ENCODE measurements around the gene COQ2. TPM values are rescaled to one million over a fixed set of nuclear protein-coding genes. Genes with fewer than 3 reads are reported as not detected.

The COQ2 gene
- total and polyA plus RNA-seq, 2 of the 13 experiments (the other 11 are each of a cell fraction or from before 2014, with no cell fraction given) = 10.1 to 17.3 TPM

DNA sequence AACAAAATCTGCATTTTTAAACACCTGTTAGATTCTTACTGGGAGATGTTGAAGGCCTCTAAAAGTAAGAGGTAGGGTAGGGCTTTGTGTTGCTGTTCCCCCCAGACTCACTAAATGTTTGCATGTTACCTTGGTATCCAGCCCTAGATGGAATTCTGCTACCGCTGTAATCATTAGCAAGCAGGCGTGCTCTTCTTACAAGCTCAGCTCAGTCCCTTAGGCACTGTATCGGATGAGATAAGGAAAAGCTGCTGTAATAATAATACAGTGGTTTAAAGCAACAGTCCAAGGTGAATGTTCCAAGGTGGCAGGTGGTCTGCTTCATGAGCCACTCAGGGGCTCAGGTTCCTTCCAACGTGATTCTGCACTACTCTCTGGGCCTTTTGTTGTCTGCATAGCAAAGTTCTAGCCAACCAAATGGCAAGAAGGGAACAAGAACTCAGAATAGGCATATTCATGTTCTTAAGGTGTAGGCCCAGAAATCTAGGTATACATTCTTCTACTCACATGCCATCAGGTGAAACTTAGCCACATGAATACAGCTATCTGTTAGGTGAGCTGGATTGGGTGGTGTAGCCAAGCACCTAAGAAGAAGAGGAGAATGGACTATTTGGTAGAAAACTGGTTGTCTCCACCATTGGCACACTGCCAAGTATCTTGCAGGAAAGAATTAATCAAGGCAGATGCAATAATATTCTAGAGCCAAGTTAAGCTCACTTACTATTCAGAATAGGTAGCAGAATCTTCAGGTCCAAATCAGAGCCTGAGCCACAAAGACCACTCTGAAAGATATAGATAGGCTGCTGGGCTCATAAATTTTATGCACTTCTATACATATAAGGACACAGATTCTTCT lies 46.0 kb downstream of the COQ2 start:
- CTCF ChIA-PET (ENCODE audit: low intra/inter-chr PET ratio, low total read pairs) = no interaction called here
- Histone ChIP-seq H2AFZ (ENCODE audit: low read length) (no peak overlapping the region), H3K9me3 (ENCODE audit: low read length) (no peaks in the 10 kb centered on the region), H4K20me1 (ENCODE audit: insufficient read depth, low read length) (no peaks in the 10 kb centered on the region), H3K79me2 (ENCODE audit: insufficient read depth, low read length) (no peaks in the 10 kb centered on the region), H3K4me3 (replicated peaks in 1 of 3; ENCODE audit: insufficient read depth in 1 of 3, low read depth in 2 of 3, low read length in 3 of 3) (no peak overlapping the region), H3K27me3 (ENCODE audit: control insufficient read depth in 1 of 2, insufficient read depth in 2 of 2, low read length in 2 of 2) (no peaks in the 10 kb centered on the region), H3K4me1 (ENCODE audit: insufficient read depth, low read length) (no peaks in the 10 kb centered on the region), H3K9ac (ENCODE audit: insufficient read depth, low read depth, low read length) (no peak overlapping the region), H3K4me2 (ENCODE audit: low read depth, low read length) (no peak overlapping the region), H3K36me3 (replicated peaks in 1 of 2; ENCODE audit: control insufficient read depth in 1 of 2, insufficient read depth in 2 of 2, low read length in 2 of 2) (no peaks in the 10 kb centered on the region), H3K27ac (ENCODE audit: extremely low read length, insufficient read depth, low read length) (no peak overlapping the region)
- intact Hi-C loops (cut with micrococcal nuclease; ENCODE audit: unreplicated experiment) = no loop called here
- POLR2A ChIA-PET = no interaction called here
- no peak for ATAC-seq
- no peak for DNase-seq (ENCODE audit: low spot score)
- TF ChIP-seq ZNF143 (CRISPR knock-in tag; IDR thresholded peaks at IDR 0.05) (no peak), LCORL (IDR thresholded peaks at IDR 0.05) (peak; percentile 94), LCORL (CRISPR knock-in tag; IDR thresholded peaks at IDR 0.05) (no peak)
- no peak for FAIRE-seq
- WGBS (ENCODE audit: low lambda C conversion rate) = 85% methylated on average over 3 of the region's 4 CpGs
- BruUV-seq (replicated peaks) = no TSS peak
- in situ Hi-C loops (cut with HindIII; ENCODE audit: extremely low pct_ligation_motif_present, low pct_unique_long_range_greater_than_20kb) = no loop called here

DNA sequence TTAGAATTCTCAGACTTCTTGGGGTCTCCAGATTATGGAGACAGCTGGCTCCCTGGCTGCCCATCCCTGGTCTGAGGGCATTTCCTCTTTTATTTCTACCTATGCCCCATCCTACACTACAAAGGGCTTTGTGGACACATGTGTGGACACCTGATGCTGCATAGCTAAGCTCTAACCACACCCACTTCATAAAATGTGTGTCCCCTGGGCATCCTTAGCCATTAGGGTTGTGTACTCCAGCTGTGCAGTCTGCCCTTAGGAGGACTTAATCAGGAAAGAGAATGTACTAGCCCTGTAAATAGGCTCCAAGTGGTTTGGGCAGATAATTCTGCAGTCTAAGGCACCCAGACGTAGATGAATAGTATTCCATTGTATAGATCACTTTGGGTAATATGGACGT lies 47.0 kb downstream of the COQ2 start:
- Histone ChIP-seq H3K9me3 (ENCODE audit: low read length) (no peaks in the 10 kb centered on the region), H3K9ac (ENCODE audit: insufficient read depth, low read depth, low read length) (no peak overlapping the region), H3K4me1 (ENCODE audit: insufficient read depth, low read length) (peaks cover 1% of the 10 kb centered on the region), H3K27ac (ENCODE audit: extremely low read length, insufficient read depth, low read length) (no peak overlapping the region), H4K20me1 (ENCODE audit: insufficient read depth, low read length) (no peaks in the 10 kb centered on the region), H3K27me3 (ENCODE audit: control insufficient read depth in 1 of 2, insufficient read depth in 2 of 2, low read length in 2 of 2) (no peaks in the 10 kb centered on the region), H3K4me3 (replicated peaks in 1 of 3; ENCODE audit: insufficient read depth in 1 of 3, low read depth in 2 of 3, low read length in 3 of 3) (no peak overlapping the region), H3K79me2 (ENCODE audit: insufficient read depth, low read length) (no peaks in the 10 kb centered on the region), H3K36me3 (replicated peaks in 1 of 2; ENCODE audit: control insufficient read depth in 1 of 2, insufficient read depth in 2 of 2, low read length in 2 of 2) (no peaks in the 10 kb centered on the region), H2AFZ (ENCODE audit: low read length) (no peak overlapping the region), H3K4me2 (ENCODE audit: low read depth, low read length) (no peak overlapping the region)
- WGBS (ENCODE audit: low lambda C conversion rate) = 82% methylated on average over 2 of the region's 2 CpGs
- BruUV-seq (replicated peaks) = no TSS peak
- DNase-seq (ENCODE audit: low spot score) = no peak
- ChIA-PET CTCF (ENCODE audit: low intra/inter-chr PET ratio, low total read pairs) (no interaction called here), POLR2A (no interaction called here)
- in situ Hi-C loops (cut with HindIII; ENCODE audit: extremely low pct_ligation_motif_present, low pct_unique_long_range_greater_than_20kb) = no loop called here
- no peak for ATAC-seq
- no peak for FAIRE-seq
- intact Hi-C loops (cut with micrococcal nuclease; ENCODE audit: unreplicated experiment) = no loop called here
- TF ChIP-seq, protein P1, sequence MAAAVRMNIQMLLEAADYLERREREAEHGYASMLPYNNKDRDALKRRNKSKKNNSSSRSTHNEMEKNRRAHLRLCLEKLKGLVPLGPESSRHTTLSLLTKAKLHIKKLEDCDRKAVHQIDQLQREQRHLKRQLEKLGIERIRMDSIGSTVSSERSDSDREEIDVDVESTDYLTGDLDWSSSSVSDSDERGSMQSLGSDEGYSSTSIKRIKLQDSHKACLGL (CRISPR knock-in tag; IDR thresholded peaks at IDR 0.05) = no peak
- TF ChIP-seq ZNF282 (IDR thresholded peaks at IDR 0.05; ENCODE audit: partially characterized antibody) = no peak
- TF ChIP-seq, protein P2, sequence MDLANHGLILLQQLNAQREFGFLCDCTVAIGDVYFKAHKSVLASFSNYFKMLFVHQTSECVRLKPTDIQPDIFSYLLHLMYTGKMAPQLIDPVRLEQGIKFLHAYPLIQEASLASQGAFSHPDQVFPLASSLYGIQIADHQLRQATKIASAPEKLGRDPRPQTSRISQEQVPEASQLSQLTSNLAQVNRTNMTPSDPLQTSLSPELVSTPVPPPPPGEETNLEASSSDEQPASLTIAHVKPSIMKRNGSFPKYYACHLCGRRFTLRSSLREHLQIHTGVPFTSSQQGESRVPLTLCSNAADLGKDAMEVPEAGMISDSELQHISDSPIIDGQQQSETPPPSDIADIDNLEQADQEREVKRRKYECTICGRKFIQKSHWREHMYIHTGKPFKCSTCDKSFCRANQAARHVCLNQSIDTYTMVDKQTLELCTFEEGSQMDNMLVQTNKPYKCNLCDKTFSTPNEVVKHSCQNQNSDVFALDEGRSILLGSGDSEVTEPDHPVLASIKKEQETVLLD (CRISPR knock-in tag; IDR thresholded peaks at IDR 0.05; ENCODE audit: low read depth) = no peak
- TF ChIP-seq, protein P3, sequence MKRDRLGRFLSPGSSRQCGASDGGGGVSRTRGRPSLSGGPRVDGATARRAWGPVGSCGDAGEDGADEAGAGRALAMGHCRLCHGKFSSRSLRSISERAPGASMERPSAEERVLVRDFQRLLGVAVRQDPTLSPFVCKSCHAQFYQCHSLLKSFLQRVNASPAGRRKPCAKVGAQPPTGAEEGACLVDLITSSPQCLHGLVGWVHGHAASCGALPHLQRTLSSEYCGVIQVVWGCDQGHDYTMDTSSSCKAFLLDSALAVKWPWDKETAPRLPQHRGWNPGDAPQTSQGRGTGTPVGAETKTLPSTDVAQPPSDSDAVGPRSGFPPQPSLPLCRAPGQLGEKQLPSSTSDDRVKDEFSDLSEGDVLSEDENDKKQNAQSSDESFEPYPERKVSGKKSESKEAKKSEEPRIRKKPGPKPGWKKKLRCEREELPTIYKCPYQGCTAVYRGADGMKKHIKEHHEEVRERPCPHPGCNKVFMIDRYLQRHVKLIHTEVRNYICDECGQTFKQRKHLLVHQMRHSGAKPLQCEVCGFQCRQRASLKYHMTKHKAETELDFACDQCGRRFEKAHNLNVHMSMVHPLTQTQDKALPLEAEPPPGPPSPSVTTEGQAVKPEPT (CRISPR knock-in tag; IDR thresholded peaks at IDR 0.05; ENCODE audit: low read depth) = no peak
- TF ChIP-seq HOXA7 (CRISPR knock-in tag; IDR thresholded peaks at IDR 0.05) = no peak
- no peak for TF ChIP-seq TCF7 (IDR thresholded peaks at IDR 0.05; ENCODE audit: low read depth)
- TF ChIP-seq, protein P4, sequence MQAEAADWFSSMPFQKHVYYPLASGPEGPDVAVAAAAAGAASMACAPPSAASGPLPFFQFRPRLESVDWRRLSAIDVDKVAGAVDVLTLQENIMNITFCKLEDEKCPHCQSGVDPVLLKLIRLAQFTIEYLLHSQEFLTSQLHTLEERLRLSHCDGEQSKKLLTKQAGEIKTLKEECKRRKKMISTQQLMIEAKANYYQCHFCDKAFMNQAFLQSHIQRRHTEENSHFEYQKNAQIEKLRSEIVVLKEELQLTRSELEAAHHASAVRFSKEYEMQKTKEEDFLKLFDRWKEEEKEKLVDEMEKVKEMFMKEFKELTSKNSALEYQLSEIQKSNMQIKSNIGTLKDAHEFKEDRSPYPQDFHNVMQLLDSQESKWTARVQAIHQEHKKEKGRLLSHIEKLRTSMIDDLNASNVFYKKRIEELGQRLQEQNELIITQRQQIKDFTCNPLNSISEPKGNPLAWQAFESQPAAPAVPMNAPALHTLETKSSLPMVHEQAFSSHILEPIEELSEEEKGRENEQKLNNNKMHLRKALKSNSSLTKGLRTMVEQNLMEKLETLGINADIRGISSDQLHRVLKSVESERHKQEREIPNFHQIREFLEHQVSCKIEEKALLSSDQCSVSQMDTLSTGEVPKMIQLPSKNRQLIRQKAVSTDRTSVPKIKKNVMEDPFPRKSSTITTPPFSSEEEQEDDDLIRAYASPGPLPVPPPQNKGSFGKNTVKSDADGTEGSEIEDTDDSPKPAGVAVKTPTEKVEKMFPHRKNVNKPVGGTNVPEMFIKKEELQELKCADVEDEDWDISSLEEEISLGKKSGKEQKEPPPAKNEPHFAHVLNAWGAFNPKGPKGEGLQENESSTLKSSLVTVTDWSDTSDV (CRISPR knock-in tag; IDR thresholded peaks at IDR 0.05) = no peak
- no peak for TF ChIP-seq GZF1 (CRISPR knock-in tag; IDR thresholded peaks at IDR 0.05)

Measured in HepG2 (cell line).